ENCODE measurements around the gene TMEM204.
A peak's percentile ranks its signal among the peaks of the same experiment; 100 is the strongest.

Gene TMEM204

GRCh38 chr16:1533443-1533951 lies at the start of gene TMEM204:
Gene TMEM204 (plus strand): TSS chr16:1533666. CDS start chr16:1534276, 610 bp downstream.
- DNase-seq: no peak

GRCh38 chr16:1485847-1486496 lies 47.5 kb upstream of the TMEM204 start:
- DNase-seq: no peak

GRCh38 chr16:1486551-1487390 lies 46.7 kb upstream of the TMEM204 start:
- no peak for DNase-seq

GRCh38 chr16:1487395-1488053 lies 45.9 kb upstream of the TMEM204 start:
- no peak for DNase-seq

GRCh38 chr16:1488054-1488601 lies 45.3 kb upstream of the TMEM204 start:
- no peak for DNase-seq

GRCh38 chr16:1488619-1489018 lies 44.8 kb upstream of the TMEM204 start, which contains the start of gene PTX4:
Gene PTX4 (minus strand): TSS chr16:1488944. CDS start chr16:1488909, 35 bp downstream.
- DNase-seq: no peak

GRCh38 chr16:1489077-1489476 lies 44.4 kb upstream of the TMEM204 start:
- DNase-seq: no peak

GRCh38 chr16:1491327-1491726 lies 42.1 kb upstream of the TMEM204 start:
- DNase-seq: no peak

- DNase-seq: no peak
Observed at GRCh38 chr16:1492082-1492922, 41.2 kb upstream of the TMEM204 start.

- DNase-seq: peak; percentile 46
Observed at GRCh38 chr16:1492923-1493745, 40.3 kb upstream of the TMEM204 start, which contains the start of gene TELO2. Gene TELO2 (plus strand): TSS chr16:1493360. CDS start chr16:1494282, 922 bp downstream.

DNA sequence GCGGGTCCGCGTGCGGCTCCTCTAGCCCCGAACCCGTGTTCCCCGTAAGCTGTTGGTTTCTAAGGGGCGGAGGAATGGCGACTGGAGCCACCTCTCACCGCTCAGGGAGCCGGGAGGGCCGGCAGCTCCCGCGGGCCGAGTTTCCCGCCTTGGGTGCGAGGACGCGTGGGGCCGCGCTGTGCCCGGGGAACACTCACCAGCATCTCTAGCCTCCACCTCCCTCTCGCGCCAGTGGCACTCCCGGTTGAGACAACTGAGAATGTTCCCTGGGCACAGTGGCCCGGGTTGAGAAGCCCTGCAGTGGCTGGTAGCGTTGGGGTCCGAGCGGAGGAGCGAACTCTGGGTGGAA lies 39.7 kb upstream of the TMEM204 start:
- no peak for DNase-seq

GRCh38 chr16:1494129-1494640 lies 39.3 kb upstream of the TMEM204 start:
- DNase-seq: no peak

GRCh38 chr16:1494711-1495110 lies 38.8 kb upstream of the TMEM204 start:
- DNase-seq: no peak

- DNase-seq: no peak
Observed at GRCh38 chr16:1495211-1495888, 38.1 kb upstream of the TMEM204 start.

GRCh38 chr16:1495889-1496262 lies 37.6 kb upstream of the TMEM204 start:
- no peak for DNase-seq

GRCh38 chr16:1496464-1496863 lies 37.0 kb upstream of the TMEM204 start:
- no peak for DNase-seq

- no peak for DNase-seq
Observed at GRCh38 chr16:1497014-1497598, 36.4 kb upstream of the TMEM204 start.

- no peak for DNase-seq
Observed at GRCh38 chr16:1498899-1499676, 34.4 kb upstream of the TMEM204 start.
